HUES48 (cell line): ENCODE measurements around the gene POU4F2.

Experiments used
- H3K27ac ChIP-seq: one replicate; pipeline ENCODE4 v1.7.0; 2013; ENCODE audit warnings: low read depth, low read length, inconsistent platforms
- H3K27me3 ChIP-seq: 2 replicates; pipeline ENCODE4 v1.6.1; 2013; ENCODE audit warnings: mild to moderate bottlenecking, low read length; ENCODE audit not compliant: control insufficient read depth, insufficient read depth
- H3K36me3 ChIP-seq: 2 replicates; pipeline ENCODE4 v1.6.1; 2013; ENCODE audit warnings: low read length; ENCODE audit not compliant: control insufficient read depth, insufficient read depth
- H3K4me1 ChIP-seq: 2 replicates; pipeline ENCODE4 v1.6.1; 2013; ENCODE audit warnings: mild to moderate bottlenecking, low read length; ENCODE audit not compliant: control insufficient read depth, insufficient read depth
- H3K4me3 ChIP-seq: 2 replicates; pipeline ENCODE4 v1.5.1; 2013; ENCODE audit warnings: mild to moderate bottlenecking, low read depth, low read length
- H3K9ac ChIP-seq: 2 replicates; pipeline ENCODE4 v1.6.1; 2013; ENCODE audit warnings: mild to moderate bottlenecking, low read depth, low read length, moderate library complexity
- H3K9me3 ChIP-seq: 2 replicates; pipeline ENCODE4 v1.6.1; 2013; ENCODE audit warnings: low read length; ENCODE audit not compliant: control insufficient read depth, insufficient read depth

Gene POU4F2

GRCh38 chr4:146640465-146641061 lies 1.9 kb downstream of the POU4F2 start:
- Histone ChIP-seq H3K9ac (no peak overlapping the region), H3K9me3 (no peaks in the 10 kb centered on the region), H3K4me3 (peak overlapping the region; percentile 42), H3K27ac (no peak overlapping the region), H3K27me3 (peaks cover 100% of the 10 kb centered on the region), H3K4me1 (peaks cover 10% of the 10 kb centered on the region), H3K36me3 (no peaks in the 10 kb centered on the region)

GRCh38 chr4:146641762-146642161 lies 3.1 kb downstream of the POU4F2 start:
- no peaks in the 10 kb centered on the region for H3K9me3 ChIP-seq
- H3K27me3 ChIP-seq, result peaks cover 100% of the 10 kb centered on the region
- no peak overlapping the region for H3K9ac ChIP-seq
- H3K4me3 ChIP-seq, result no peak overlapping the region
- H3K36me3 ChIP-seq, result no peaks in the 10 kb centered on the region
- H3K27ac ChIP-seq, result no peak overlapping the region
- H3K4me1 ChIP-seq, result peaks cover 12% of the 10 kb centered on the region

- no peak overlapping the region for H3K9ac ChIP-seq
- H3K27me3 ChIP-seq, result peaks cover 99% of the 10 kb centered on the region
- peaks cover 19% of the 10 kb centered on the region for H3K4me1 ChIP-seq
- H3K4me3 ChIP-seq, result no peak overlapping the region
- no peak overlapping the region for H3K27ac ChIP-seq
- no peaks in the 10 kb centered on the region for H3K9me3 ChIP-seq
- no peaks in the 10 kb centered on the region for H3K36me3 ChIP-seq
Observed at GRCh38 chr4:146643812-146644401, 5.2 kb downstream of the POU4F2 start.

GRCh38 chr4:146645921-146646320 lies 7.2 kb downstream of the POU4F2 start:
- peaks cover 99% of the 10 kb centered on the region for H3K27me3 ChIP-seq
- no peaks in the 10 kb centered on the region for H3K9me3 ChIP-seq
- H3K36me3 ChIP-seq, result no peaks in the 10 kb centered on the region
- no peak overlapping the region for H3K27ac ChIP-seq
- H3K4me3 ChIP-seq, result no peak overlapping the region
- H3K4me1 ChIP-seq, result peaks cover 12% of the 10 kb centered on the region
- H3K9ac ChIP-seq, result no peak overlapping the region

- Histone ChIP-seq H3K27ac (no peak overlapping the region), H3K36me3 (no peaks in the 10 kb centered on the region), H3K4me1 (peaks cover 10% of the 10 kb centered on the region; the same call in 1 of the 2 replicates), H3K27me3 (peaks cover 99% of the 10 kb centered on the region), H3K4me3 (no peak overlapping the region), H3K9me3 (no peaks in the 10 kb centered on the region), H3K9ac (no peak overlapping the region)
Observed at GRCh38 chr4:146646593-146647325, 8.1 kb downstream of the POU4F2 start.

- H3K4me1 ChIP-seq, result peaks cover 10% of the 10 kb centered on the region; the same call in 1 of the 2 replicates
- H3K4me3 ChIP-seq, result peak overlapping the region; percentile 43
- peaks cover 99% of the 10 kb centered on the region for H3K27me3 ChIP-seq
Observed at GRCh38 chr4:146647615-146648460, 9.1 kb downstream of the POU4F2 start.

GRCh38 chr4:146648461-146648783 lies 9.7 kb downstream of the POU4F2 start:
- Histone ChIP-seq H3K9me3 (no peaks in the 10 kb centered on the region), H3K4me1 (peaks cover 10% of the 10 kb centered on the region; the same call in 1 of the 2 replicates), H3K9ac (no peak overlapping the region), H3K27me3 (peaks cover 99% of the 10 kb centered on the region), H3K4me3 (peak overlapping the region; percentile 43; the same call in 1 of the 2 replicates), H3K36me3 (no peaks in the 10 kb centered on the region), H3K27ac (no peak overlapping the region)

More at GRCh38 chr4:146647615-146648460, 9.1 kb downstream of the POU4F2 start:
- Histone ChIP-seq H3K9ac (no peak overlapping the region), H3K9me3 (no peaks in the 10 kb centered on the region), H3K36me3 (no peaks in the 10 kb centered on the region), H3K27ac (no peak overlapping the region)

GRCh38 chr4:146649232-146649631 lies 10.5 kb downstream of the POU4F2 start:
- Histone ChIP-seq H3K4me1 (peaks cover 14% of the 10 kb centered on the region; the same call in 1 of the 2 replicates), H3K4me3 (no peak overlapping the region), H3K9me3 (no peaks in the 10 kb centered on the region), H3K27me3 (peaks cover 99% of the 10 kb centered on the region), H3K9ac (no peak overlapping the region), H3K36me3 (no peaks in the 10 kb centered on the region), H3K27ac (no peak overlapping the region)

- Histone ChIP-seq H3K4me3 (no peak overlapping the region), H3K9ac (no peak overlapping the region), H3K4me1 (peaks cover 19% of the 10 kb centered on the region; the same call in 1 of the 2 replicates), H3K36me3 (no peaks in the 10 kb centered on the region), H3K9me3 (no peaks in the 10 kb centered on the region), H3K27me3 (peaks cover 99% of the 10 kb centered on the region), H3K27ac (no peak overlapping the region)
Observed at GRCh38 chr4:146650034-146650433, 11.3 kb downstream of the POU4F2 start.

- H3K27ac ChIP-seq, result no peak overlapping the region
Observed at GRCh38 chr4:146654687-146655520, 16.2 kb downstream of the POU4F2 start.

More at GRCh38 chr4:146654687-146655520, 16.2 kb downstream of the POU4F2 start:
- peaks cover 100% of the 10 kb centered on the region for H3K27me3 ChIP-seq
- no peak overlapping the region for H3K9ac ChIP-seq
- no peaks in the 10 kb centered on the region for H3K36me3 ChIP-seq
- H3K4me1 ChIP-seq, result peaks cover 16% of the 10 kb centered on the region; the same call in 1 of the 2 replicates
- H3K4me3 ChIP-seq, result peak overlapping the region; percentile 56
- no peaks in the 10 kb centered on the region for H3K9me3 ChIP-seq
